HepG2 (cell line): ENCODE data around the gene KLC3. TPM values are rescaled to one million over a fixed set of nuclear protein-coding genes. Genes with fewer than 3 reads are reported as not detected.

Experiments
- ARID2 ChIP-seq: sonication (generic); formaldehyde crosslinking; IDR thresholded peaks from 2 replicates; pipeline ENCODE4 v1.8.1; 2022; ENCODE audit warnings: mild to moderate bottlenecking, missing genetic modification reagents, borderline replicate concordance
- GATA4 ChIP-seq: sonication (generic); IDR thresholded peaks from 2 replicates; pipeline ENCODE4 v1.6.1; 2016; ENCODE audit warnings: antibody characterized with exemption, low read depth, borderline replicate concordance
- MXD4 ChIP-seq: IDR thresholded peaks from 2 replicates; pipeline ENCODE4 v1.6.1; 2016; ENCODE audit warnings: mild to moderate bottlenecking, missing biosample characterization, missing genetic modification reagents
- NR2F6 ChIP-seq, 2 experiments: IDR thresholded peaks; 2 replicates each; pipeline ENCODE4 v1.6.1; 2016; ENCODE audit warnings: antibody characterized with exemption in 1 of 2, mild to moderate bottlenecking in 1 of 2
- RARG ChIP-seq: sonication (generic); formaldehyde crosslinking; IDR thresholded peaks from 2 replicates; pipeline ENCODE4 v1.4.0; 2020; ENCODE audit warnings: low read depth, mild to moderate bottlenecking, missing genetic modification reagents
- SMARCC2 ChIP-seq: fragments of 450-650 bp; IDR thresholded peaks from 2 replicates; pipeline ENCODE4 v1.6.1; 2017; ENCODE audit warnings: antibody characterized with exemption, mild to moderate bottlenecking
- SP140L ChIP-seq: sonication (generic); formaldehyde crosslinking; IDR thresholded peaks from 2 replicates; pipeline ENCODE4 v1.4.0; 2020; ENCODE audit warnings: missing genetic modification reagents, borderline replicate concordance
- TBX2 ChIP-seq: sonication (generic); formaldehyde crosslinking; IDR thresholded peaks from 2 replicates; pipeline ENCODE4 v1.5.0; 2020; ENCODE audit warnings: missing genetic modification reagents, mild to moderate bottlenecking, borderline replicate concordance
- XRCC5 ChIP-seq: fragments of 200-400 bp; formaldehyde crosslinking; optimal IDR thresholded peaks from 2 replicates; pipeline ENCODE3; 2017; ENCODE audit warnings: mild to moderate bottlenecking, low read length
- ZHX2 ChIP-seq, 2 experiments: sonication (generic) in 1 of 2; formaldehyde crosslinking in 1 of 2; IDR thresholded peaks; 2 replicates each; pipeline versions ENCODE4 v1.6.1 to v1.9.0; 2014 to 2022; ENCODE audit warnings: antibody characterized with exemption in 1 of 2, borderline replicate concordance in 1 of 2, inconsistent platforms in 1 of 2, low read depth in 1 of 2, missing genetic modification reagents in 1 of 2
- ZMYM2 ChIP-seq: sonication (generic); formaldehyde crosslinking; IDR thresholded peaks from 2 replicates; pipeline ENCODE4 v1.8.0; 2022; ENCODE audit warnings: mild to moderate bottlenecking, missing genetic modification reagents
- ZNF121 ChIP-seq: sonication (generic); formaldehyde crosslinking; IDR thresholded peaks from 2 replicates; pipeline ENCODE4 v1.5.0; 2020; ENCODE audit warnings: mild to moderate bottlenecking, missing genetic modification reagents
- ZNF232 ChIP-seq: sonication (generic); formaldehyde crosslinking; IDR thresholded peaks from 2 replicates; pipeline ENCODE4 v1.4.0; 2020; ENCODE audit warnings: missing genetic modification reagents, borderline replicate concordance
- ZNF510 ChIP-seq: sonication (generic); formaldehyde crosslinking; IDR thresholded peaks from 2 replicates; pipeline ENCODE4 v1.4.0; 2020; ENCODE audit warnings: low read depth, mild to moderate bottlenecking, missing genetic modification reagents
- ZNF687 ChIP-seq: sonication (generic); formaldehyde crosslinking; IDR thresholded peaks from 2 replicates; pipeline ENCODE4 v1.5.1; 2020; ENCODE audit warnings: mild to moderate bottlenecking, missing genetic modification reagents, moderate library complexity
- ZNF790 ChIP-seq: sonication (generic); formaldehyde crosslinking; IDR thresholded peaks from 2 replicates; pipeline ENCODE4 v1.8.0; 2022; ENCODE audit warnings: missing genetic modification reagents, mild to moderate bottlenecking, borderline replicate concordance
- polyA plus RNA-seq, 8 experiments: library from polyadenylated mRNA; depleted of rRNA in 3 of 8; stranded (reverse) in 7 of 8; unstranded in 1 of 8; fragments of >200 nt; fragmentation: Illumina TruSeq in 4 of 8; extraction: Trizol in 4 of 8; gene quantifications; 2 replicates each; pipeline versions ENCODE4 v1.2.1 to v1.2.3, GENCODE V29; 2011 to 2016; ENCODE audit warnings: low read depth in 4 of 8, missing spikeins in 1 of 8, mixed read lengths in 1 of 8; ENCODE audit not compliant: insufficient read depth in 1 of 8
- total RNA-seq, 5 experiments: library from RNA; depleted of rRNA; stranded (reverse); fragments of >200 nt; fragmentation: Illumina TruSeq; extraction: Trizol; gene quantifications; 2 replicates each; pipeline ENCODE4 v1.2.3, GENCODE V29; 2016; ENCODE audit warnings: low read depth in 1 of 5
- TF ChIP-seq, protein P1 (sequence below): sonication (generic); formaldehyde crosslinking; IDR thresholded peaks from 2 replicates; pipeline ENCODE4 v1.4.0; 2020; ENCODE audit warnings: mild to moderate bottlenecking, low read depth, missing genetic modification reagents

The KLC3 gene
- total and polyA plus RNA-seq, 2 of the 13 experiments (the other 11 are each of a cell fraction or from before 2014, with no cell fraction given) = 0.13 TPM; not detected in 1

GRCh38 chr19:45370410-45371204 lies 30.1 kb downstream of the KLC3 start, which contains the start of gene ERCC2 (continued):
- TF ChIP-seq NR2F6 (IDR thresholded peaks at IDR 0.05) = no peak
- TF ChIP-seq NR2F6 (CRISPR knock-in tag; IDR thresholded peaks at IDR 0.05) = no peak
- TF ChIP-seq ZHX2 (IDR thresholded peaks at IDR 0.05; ENCODE audit: low read depth) = no peak
- TF ChIP-seq ZHX2 (CRISPR knock-in tag; IDR thresholded peaks at IDR 0.05; ENCODE audit: borderline replicate concordance) = no peak
- TF ChIP-seq ARID2 (CRISPR knock-in tag) = no peak
- no peak for TF ChIP-seq SP140L (CRISPR knock-in tag)
- TF ChIP-seq ZMYM2 = peak; percentile 77; the same call in 1 of the 2 replicates
- no peak for TF ChIP-seq SMARCC2
- TF ChIP-seq RARG (CRISPR knock-in tag) = no peak
- no peak for TF ChIP-seq ZNF790
- no peak for TF ChIP-seq ZNF232 (CRISPR knock-in tag)
- TF ChIP-seq ZNF687 = peak; percentile 72
- TF ChIP-seq ZNF510 = no peak
- TF ChIP-seq GATA4 = no peak
- peak; percentile 61 for TF ChIP-seq XRCC5
- no peak for TF ChIP-seq TBX2 (CRISPR knock-in tag)
- TF ChIP-seq, protein P1, sequence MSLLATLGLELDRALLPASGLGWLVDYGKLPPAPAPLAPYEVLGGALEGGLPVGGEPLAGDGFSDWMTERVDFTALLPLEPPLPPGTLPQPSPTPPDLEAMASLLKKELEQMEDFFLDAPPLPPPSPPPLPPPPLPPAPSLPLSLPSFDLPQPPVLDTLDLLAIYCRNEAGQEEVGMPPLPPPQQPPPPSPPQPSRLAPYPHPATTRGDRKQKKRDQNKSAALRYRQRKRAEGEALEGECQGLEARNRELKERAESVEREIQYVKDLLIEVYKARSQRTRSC (CRISPR knock-in tag) = no peak
- no peak for TF ChIP-seq MXD4 (CRISPR knock-in tag)
- no peak for TF ChIP-seq ZNF121 (CRISPR knock-in tag)
